HG02938 (cell line): ENCODE results near the gene ATXN2.
"Not testable (repeated sequence)": the region's sequence is repeated elsewhere in the genome, so short reads cannot be mapped to it uniquely, and the experiment has no call there.

Experiments used
- ATAC-seq: cut with Tn5 transposase; IDR thresholded peaks from one replicate; pipeline ENCODE4 v1.9.1; 2021; ENCODE audit warnings: mild to moderate bottlenecking, moderate library complexity; ENCODE audit not compliant: unreplicated experiment

The ATXN2 gene

DNA sequence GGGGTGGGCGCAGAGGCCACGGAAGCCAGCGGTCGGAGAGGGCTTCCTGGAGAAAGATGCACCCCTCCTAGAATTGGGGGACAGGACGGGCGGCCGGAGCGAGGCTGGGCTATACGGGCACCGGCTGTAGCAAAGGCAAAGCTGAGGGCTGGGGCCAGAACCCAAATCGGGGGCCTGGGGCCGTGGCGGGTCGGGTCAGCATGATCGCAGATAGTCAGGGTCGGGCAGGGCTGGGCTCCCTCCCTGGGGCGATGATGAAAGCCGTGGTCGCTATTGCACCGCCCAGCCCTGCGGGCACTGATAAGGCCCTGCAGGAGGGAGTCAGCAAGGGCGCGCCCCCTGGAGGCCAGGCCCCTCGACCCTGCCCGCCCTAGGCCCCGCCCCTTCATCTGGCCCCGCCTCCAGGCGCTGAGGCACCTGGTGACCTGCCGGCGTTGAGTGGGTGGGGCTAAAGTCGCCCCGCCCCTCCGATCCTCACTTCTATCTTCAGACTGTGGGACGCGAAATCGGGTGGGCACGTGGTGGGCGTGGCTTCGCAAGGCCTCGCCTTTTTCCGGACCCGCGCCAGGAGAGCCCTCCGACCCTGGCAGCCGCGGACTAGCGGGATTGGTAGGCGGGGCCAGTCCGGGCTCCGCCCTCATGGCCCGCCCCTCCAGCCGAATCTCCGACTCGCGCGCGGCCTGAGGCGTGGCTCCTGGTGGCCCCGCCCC lies 193.8 kb downstream of the ATXN2 start:
- peak; percentile 49 for ATAC-seq

GRCh38 chr12:111404362-111405148 lies 194.6 kb downstream of the ATXN2 start:
- ATAC-seq: peak; percentile 2

DNA sequence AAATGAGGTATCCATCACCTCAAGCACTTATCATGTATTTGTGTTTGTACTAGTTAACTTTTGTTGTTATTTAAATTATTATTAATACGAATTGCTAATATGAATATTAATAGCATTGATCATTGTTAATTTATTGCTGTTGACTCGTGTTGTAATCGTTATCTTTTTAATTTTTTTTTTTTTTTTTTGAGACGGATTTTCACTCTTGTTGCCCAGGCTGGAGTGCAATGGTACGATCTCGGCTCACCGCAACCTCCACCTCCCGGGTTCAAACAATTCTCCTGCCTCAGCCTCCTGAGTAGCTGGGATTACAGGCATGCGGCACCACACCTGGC lies 196.7 kb downstream of the ATXN2 start:
- ATAC-seq: not testable (repeated sequence)
